Activated T-cell treated with anti-CD3 and anti-CD28 coated beads for 48 hours (primary cell): ENCODE results near the gene CRYBB3.
"Not testable (repeated sequence)": the region's sequence is repeated elsewhere in the genome, so short reads cannot be mapped to it uniquely, and the experiment has no call there.

Experiments
- DNase-seq: peaks from one replicate; pipeline ENCODE4 v3.0.0-alpha.2; 2020; ENCODE audit warnings: low read depth

CRYBB3 gene

DNA sequence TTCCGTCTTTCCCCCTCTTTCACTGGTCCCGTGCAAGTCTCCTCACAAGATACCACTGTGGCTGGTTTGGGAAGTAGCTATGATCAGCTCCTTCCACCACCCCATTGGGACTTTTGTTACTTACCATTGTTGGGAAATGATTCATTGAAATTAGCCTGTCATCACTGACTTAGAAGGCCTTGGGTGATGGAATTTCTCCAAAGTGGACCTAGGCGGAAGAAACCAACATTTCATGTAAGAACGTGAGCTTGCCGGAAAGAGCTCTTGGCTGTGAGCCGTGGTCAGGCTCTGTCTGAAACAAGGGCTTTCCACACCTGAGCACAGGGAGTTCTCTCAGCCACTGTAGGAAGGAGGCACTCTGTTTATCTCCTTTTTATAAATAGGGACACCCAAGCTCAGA lies 23.5 kb upstream of the CRYBB3 start:
- no peak for DNase-seq

- no peak for DNase-seq
Observed at GRCh38 chr22:25176799-25177198, 22.9 kb upstream of the CRYBB3 start.

- DNase-seq, result no peak
Observed at GRCh38 chr22:25177226-25177625, 22.4 kb upstream of the CRYBB3 start.

GRCh38 chr22:25177895-25178294 lies 21.8 kb upstream of the CRYBB3 start:
- DNase-seq, result no peak

- DNase-seq, result not testable (repeated sequence)
Observed at GRCh38 chr22:25178348-25178747, 21.3 kb upstream of the CRYBB3 start.

DNA sequence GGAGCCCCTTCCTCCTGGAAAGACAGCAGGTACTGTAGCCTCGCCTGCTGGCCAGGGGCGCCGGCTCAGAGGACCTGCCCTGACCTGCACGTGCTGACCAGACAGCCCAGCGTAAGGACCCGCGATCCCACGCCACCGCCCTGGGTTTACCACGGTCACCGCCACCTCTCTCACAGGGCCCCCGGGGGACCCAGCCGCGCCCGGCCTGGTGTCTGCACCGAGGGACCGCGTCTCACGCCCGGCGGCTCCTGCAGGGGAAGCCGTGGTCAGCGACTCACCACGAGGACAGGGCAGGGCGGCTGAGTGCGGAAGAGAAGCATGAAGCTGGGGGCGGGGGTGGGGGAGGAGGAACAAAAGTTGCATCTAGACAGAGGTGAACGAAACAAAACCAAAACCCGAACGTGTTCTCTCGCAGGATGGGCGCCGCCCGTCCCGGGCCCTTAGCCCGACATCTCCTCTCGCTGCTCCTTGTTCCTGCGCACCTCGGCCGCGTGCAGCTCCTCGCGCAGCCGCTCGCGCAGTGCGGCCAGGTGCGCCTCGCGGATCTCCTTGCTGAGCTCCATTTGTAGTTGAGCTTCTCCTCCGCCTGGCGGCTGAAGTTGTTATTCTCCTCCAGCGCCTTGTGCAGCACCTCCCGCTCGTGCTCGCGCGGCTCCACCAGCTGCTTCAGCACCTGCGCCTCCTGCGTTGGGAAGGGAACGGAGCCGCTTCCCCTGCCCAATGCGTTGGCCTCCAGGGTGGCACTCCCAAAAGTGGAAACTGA lies 20.6 kb upstream of the CRYBB3 start:
- not testable (repeated sequence) for DNase-seq

DNA sequence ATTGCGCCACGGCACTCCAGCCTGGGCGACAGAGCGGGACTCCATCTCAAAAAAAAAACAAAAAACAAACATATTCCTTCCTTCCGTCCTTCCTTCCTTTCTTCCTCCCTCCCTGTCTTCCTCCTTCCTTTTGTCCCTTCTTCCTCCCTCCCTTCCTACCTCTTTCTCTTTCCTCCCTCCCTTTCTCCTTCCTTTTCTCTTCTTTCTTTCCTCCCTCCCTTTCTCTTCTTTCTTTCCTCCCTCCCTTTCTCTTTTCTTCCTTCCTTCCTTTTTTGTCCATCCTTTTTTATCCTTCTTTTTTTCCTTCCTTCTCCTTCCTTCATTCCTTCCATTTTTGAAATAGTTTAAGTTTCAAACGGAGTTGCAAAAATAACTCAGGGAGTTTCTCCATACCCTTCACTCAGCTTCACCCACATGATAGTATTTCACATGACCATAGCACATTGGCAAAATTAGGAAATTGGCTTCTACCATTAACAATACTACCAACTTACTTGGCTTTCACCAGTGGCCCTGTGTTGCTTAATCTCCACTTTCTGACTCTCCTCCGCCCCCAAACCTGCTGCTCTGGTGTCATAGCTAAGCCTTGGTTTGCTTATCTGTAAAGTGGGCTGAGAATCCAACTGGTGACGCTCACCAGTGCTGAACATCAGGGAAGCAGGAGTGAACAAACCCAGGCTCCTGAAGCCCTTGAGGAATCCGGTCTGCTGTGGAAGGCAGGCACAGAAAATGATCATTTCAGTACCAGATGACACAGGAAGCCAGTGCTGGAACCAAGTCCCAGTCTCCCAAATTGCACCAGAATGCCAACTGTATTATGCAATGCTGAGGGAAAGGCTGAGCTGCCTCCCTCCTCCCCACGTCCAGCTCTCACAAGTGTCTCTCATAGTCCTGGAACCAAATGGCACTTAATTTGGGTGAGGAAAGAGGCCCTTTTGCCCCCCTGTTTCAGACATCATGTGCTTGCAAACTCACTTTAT lies 17.2 kb upstream of the CRYBB3 start:
- DNase-seq, result no peak

GRCh38 chr22:25183949-25184619 lies 15.6 kb upstream of the CRYBB3 start:
- no peak for DNase-seq

GRCh38 chr22:25186140-25186539 lies 13.5 kb upstream of the CRYBB3 start:
- no peak for DNase-seq

- no peak for DNase-seq
Observed at GRCh38 chr22:25187469-25187868, 12.2 kb upstream of the CRYBB3 start.

GRCh38 chr22:25192406-25192805 lies 7.3 kb upstream of the CRYBB3 start:
- no peak for DNase-seq

- DNase-seq, result no peak
Observed at GRCh38 chr22:25193130-25193529, 6.5 kb upstream of the CRYBB3 start.

DNA sequence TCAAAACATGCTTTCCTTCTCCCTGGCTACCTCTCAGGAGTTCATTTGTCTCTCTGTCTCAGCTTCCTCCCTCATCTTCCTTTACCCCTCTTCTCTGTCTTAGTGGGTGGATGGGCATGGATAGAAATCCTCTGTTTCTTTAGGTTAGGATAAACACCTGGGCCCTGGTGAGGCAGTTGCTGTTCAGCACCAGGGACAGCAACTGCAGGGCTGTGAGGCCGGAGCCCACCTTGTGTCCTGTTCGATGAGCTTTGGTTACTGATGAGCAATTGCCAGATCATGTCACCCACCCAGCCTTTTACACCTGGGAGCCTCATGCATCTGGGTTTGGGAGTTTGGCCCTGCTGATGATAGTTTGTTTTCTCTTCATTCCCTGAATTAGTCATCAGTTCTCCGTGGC lies 6.1 kb upstream of the CRYBB3 start:
- DNase-seq, result no peak

- DNase-seq, result no peak
Observed at GRCh38 chr22:25196326-25196725, 3.3 kb upstream of the CRYBB3 start.

- DNase-seq, result no peak
Observed at GRCh38 chr22:25197340-25197739, 2.3 kb upstream of the CRYBB3 start.

DNA sequence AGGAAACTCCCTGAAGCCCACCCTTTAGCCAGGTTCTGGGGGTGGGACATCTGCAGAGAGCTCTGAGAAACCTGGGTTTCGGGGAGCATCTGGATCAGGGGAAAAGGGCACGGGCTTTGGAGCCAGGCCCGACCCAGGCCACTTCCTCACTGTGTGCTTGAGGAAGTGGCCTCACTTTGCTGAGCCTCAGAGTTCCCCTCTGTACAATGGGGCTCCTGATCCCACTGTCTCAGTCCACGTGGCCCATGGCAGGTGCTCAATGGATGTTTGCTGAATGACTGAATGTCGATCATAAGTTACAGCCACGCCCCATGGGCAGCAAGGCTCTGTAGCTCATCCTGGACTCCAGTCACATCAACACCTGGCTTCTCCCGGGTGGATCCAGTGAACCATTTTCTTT lies 1.3 kb downstream of the CRYBB3 start:
- DNase-seq, result no peak

DNA sequence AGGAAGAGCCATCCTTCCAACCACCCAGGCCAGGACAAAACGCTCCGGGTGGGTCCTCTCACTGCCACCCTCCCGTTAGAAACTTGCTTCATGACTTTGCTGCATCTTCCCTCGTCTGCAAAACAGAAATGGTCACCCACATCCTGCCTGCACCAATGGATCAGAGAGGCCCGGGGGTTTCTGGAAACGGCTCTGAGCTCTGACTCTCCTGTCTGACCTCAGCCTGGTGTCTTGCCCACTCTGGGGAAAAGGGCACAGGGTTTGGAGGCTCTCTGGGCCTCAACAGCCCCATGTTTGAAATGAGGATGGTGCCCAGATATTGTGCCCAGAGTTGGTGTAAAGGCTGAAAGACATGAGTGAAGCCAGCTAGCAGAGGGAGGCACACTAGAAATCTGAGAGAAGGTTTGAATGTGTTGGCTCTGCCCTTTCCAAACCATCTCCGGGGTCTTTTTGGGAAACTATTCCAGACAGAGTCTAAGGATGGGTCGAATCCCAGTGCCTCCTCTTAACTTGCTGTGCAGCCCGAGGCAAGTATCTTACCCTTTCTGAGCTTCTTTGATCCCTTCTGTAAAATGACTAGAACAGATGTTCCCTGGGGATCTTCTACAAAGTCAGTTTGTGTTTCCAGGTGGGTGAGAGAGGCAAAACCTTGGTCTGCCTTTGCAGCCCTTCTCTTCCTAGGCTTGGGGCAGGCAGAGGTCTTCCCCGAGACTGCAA lies 2.1 kb downstream of the CRYBB3 start:
- DNase-seq, result no peak

DNA sequence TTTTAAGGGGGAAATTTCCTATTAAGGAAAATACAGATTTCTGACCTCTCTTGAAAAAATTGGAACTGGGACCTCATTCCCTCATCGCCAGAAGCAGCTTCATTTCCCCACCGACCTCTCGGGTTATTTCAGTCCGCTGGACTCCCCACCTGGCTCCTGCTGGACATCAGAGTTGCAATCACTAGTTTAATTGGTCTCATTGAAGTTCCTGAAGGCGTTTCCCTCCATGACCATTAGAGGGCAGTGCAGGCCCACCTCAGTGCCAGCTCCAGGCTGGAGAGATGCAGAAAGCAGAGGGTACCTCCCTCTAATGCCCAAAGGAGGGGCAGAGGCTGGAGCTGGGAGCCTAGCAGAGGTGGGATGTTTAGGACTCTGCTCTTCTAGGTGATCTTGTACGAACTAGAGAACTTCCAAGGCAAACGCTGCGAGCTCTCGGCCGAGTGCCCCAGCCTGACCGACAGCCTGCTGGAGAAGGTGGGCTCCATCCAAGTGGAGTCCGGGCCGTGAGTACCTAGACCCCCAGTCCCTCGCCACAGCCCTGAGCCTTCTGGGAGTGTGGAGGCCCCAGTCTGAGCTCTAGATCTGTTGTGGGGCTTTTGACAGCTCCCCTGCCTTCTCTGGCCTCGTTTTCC lies 2.7 kb downstream of the CRYBB3 start:
- peak; percentile 48 for DNase-seq

GRCh38 chr22:25203082-25203481 lies 3.4 kb downstream of the CRYBB3 start:
- no peak for DNase-seq

GRCh38 chr22:25204547-25204946 lies 4.9 kb downstream of the CRYBB3 start:
- not testable (repeated sequence) for DNase-seq

DNA sequence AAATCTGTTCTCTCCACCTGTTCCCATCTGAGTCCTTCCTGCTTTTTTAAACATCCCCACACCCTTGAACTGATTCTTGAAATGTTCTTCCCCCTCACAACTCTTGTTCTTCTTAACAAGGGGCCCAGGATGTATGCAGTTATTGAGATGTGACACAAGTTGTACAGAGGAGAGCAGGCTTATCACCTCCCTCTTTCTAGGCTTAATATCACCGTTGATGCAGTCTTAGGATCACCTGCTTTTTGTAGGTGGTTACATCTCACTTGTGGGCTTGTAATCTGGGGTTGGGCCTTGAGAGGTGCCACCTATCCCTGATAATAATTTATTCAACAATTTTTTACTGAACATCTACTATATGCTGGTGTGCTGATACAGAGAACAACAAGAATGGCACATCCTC lies 6.2 kb downstream of the CRYBB3 start:
- DNase-seq, result no peak
